GM21423 (cell line): Measurements from ENCODE around the gene TIMM21.
A peak's percentile ranks its signal among the peaks of the same experiment; 100 is the strongest.

Experiments used
- ATAC-seq: cut with Tn5 transposase; IDR thresholded peaks from one replicate; pipeline ENCODE4 v1.9.1; 2021; ENCODE audit warnings: mild to moderate bottlenecking, moderate library complexity; ENCODE audit not compliant: unreplicated experiment

Gene TIMM21

GRCh38 chr18:74186661-74187060 lies 38.3 kb downstream of the TIMM21 start:
- ATAC-seq, result no peak

- no peak for ATAC-seq
Measured at GRCh38 chr18:74190086-74190485, 41.8 kb downstream of the TIMM21 start.

GRCh38 chr18:74191577-74191976 lies 43.3 kb downstream of the TIMM21 start:
- no peak for ATAC-seq

GRCh38 chr18:74194691-74195090 lies 46.4 kb downstream of the TIMM21 start:
- ATAC-seq, result no peak

GRCh38 chr18:74196220-74197119 lies 48.1 kb downstream of the TIMM21 start:
- ATAC-seq, result peak; percentile 89

- no peak for ATAC-seq
Measured at GRCh38 chr18:74197705-74198341, 49.5 kb downstream of the TIMM21 start.

GRCh38 chr18:74198453-74198852 lies 50.1 kb downstream of the TIMM21 start:
- ATAC-seq, result no peak

GRCh38 chr18:74200780-74201179 lies 52.5 kb downstream of the TIMM21 start:
- no peak for ATAC-seq

GRCh38 chr18:74203811-74204210 lies 55.5 kb downstream of the TIMM21 start:
- ATAC-seq, result no peak

- no peak for ATAC-seq
Measured at GRCh38 chr18:74204526-74205152, 56.3 kb downstream of the TIMM21 start.
